GM21619 (cell line): ENCODE data around the gene ZNF573.
"Not testable (repeated sequence)": the region's sequence is repeated elsewhere in the genome, so short reads cannot be mapped to it uniquely, and the experiment has no call there.

Source experiments
- ATAC-seq: cut with Tn5 transposase; IDR thresholded peaks from one replicate; pipeline ENCODE4 v1.9.1; 2021; ENCODE audit not compliant: unreplicated experiment

ZNF573 gene

GRCh38 chr19:37779127-37780005 lies at the start of gene ZNF573:
ZNF573 (minus strand) TSS chr19:37779586; CDS start chr19:37773729, 5,857 bp downstream.
- ATAC-seq, result peak; percentile 86

DNA sequence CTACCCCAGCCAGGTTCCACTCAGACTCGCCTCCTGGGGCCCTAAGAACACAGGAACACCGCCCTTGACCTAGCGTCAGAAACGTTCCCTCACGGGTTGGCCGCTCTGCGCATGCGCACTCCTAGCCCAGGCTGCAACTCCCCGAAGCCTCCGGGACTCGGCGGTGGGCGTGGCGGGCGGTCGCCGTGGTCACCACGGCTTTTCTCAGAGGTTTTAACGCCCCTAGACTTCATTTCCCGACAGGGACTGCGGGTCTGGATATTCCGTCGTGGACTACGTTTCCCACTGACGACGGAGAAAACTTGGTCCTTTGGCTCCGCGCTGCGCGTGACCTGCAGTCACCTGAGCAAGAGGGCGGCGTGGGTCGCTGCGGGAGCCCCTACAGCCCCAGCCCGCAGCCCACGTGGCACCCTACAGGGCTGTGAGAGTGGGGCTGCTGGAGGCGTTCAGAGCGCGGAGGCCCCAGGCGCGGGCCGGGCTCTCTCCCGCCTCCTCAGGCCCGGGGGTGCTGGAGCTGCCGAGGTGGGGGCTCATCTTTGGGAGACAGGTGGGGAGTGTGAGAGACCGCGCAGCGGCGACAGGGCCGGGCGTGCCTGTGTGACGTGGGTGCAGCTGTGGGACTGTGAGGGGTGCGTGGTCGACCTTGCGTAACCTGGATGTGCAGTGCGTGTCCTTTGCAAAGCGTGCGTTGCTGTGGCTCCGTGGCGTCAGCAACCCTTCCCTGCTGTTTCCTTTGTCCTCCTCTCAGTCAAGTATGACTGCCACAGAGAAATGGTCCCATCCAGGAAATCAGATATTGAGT lies 38.0 kb upstream of the ZNF573 start:
- no peak for ATAC-seq

- not testable (repeated sequence) for ATAC-seq
Observed at GRCh38 chr19:37815611-37816010, 36.2 kb upstream of the ZNF573 start.

- no peak for ATAC-seq
Observed at GRCh38 chr19:37813340-37813739, 34.0 kb upstream of the ZNF573 start.

DNA sequence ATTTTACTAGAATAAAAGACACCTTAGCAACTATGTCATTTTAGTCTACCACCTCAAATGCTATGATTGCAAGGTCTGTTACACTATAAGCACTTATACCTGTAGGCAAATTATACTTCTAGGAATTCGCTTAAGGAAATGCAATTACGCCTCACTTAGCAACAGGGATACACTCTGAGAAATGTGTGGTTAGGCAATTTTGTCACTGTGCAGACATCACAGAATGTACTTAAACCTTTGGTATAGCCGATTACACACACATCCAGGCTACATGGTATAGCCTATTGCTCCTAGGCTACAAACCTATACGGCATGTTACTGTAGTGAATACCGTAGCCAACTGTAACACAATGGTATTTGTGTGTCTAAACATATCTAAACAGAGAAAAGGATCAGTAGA lies 30.0 kb upstream of the ZNF573 start:
- no peak for ATAC-seq

DNA sequence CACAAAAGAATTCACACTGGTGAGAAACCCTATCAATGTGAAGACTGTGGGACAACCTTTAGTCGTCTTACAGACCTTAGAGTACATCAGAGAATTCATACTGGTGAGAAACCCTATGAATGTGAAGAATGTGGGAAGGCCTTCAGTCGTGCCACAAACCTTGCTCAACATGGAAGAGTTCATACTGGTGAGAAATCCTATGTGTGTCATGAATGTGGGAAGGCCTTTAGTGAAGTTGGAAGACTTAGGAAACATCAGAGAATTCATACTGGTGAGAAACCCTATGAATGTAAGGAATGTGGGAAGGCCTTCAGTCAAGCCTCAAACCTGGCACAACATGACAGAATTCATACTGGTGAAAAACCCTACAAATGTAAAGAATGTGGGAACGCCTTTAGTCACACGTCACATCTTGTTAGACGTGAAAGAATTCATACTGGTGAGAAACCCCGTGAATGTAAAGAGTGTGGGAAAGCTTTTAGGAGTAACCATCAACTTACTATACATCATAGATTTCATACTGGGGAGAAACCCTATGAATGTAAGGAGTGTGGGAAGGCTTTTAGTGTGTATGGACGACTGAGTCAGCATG lies 24.0 kb upstream of the ZNF573 start:
- no peak for ATAC-seq

DNA sequence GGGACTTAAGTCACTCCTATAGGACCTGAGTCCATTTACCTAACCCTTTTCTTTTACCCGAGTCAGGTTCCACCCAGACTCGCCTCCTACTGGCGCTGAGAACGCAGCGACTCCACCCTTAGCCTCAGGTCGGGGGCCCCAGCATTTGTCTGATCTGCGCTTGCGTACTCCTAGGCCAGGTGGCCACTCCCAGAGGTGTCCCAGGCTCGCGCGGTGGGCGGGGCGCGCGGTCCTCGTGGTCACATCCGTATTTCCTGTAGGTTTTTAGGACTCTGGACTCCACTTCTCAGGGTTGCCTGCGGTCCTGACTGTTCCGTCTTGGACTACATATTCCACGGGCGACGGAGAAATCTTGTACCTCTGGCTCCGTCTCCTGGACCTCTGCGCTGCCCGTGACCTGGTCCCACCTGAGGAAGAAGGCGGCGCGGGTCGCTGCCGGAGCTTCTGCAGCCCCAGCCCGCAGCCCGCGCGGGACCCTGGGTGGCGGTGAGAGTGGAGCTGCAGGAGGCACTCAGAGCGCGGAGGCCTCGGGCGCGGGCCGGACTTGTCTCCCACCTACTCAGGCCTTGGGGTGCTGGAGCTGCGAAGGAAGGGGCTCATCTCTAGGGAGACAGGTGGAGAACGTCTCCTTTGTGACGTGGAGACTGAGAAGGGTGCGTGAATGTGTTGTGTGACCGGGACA lies 11.0 kb upstream of the ZNF573 start:
- no peak for ATAC-seq

DNA sequence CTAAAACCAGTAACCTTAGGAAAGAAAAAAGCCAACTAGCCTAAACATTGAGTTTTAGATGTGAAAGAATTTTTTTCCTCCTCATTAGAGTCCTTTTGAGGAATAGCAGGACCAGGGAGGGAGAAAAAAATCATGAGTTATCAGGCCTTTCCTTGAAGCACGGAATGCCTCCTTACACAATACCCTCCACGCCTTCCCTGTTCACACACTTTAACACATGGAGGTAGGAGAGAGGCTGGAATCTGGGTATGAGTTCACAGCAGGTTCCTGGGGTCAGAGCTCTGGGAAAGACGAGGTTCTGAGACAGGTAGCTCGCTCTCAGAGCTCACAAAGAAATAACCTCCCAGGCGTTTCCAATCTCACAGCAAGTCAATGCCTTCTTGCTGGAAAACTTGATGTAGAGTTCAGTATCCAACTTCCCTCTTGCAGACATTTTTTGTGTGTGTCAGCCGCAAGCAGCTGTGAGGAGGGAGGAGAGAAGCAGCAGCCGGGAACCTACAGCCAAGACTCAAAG lies 716 bp downstream of the ZNF573 start:
- peak; percentile 8 for ATAC-seq

DNA sequence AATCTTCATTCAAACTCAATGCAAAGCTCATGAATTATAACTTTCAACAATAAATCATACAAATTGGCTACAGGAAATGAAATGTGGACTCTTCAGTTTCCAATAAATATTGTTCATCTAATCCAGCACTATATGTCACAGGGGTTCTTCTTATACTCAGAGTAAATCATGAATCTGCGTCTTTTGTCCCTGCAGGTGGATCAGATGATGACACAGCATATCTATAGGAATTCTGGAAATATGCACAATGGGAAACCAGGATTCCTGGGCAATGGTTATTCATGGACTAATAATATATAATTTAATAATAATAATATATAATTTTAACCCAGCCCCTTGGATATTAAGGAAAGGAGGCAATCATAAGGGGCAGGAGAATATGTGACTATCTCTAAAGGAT lies 8.4 kb downstream of the ZNF573 start:
- ATAC-seq, result no peak

DNA sequence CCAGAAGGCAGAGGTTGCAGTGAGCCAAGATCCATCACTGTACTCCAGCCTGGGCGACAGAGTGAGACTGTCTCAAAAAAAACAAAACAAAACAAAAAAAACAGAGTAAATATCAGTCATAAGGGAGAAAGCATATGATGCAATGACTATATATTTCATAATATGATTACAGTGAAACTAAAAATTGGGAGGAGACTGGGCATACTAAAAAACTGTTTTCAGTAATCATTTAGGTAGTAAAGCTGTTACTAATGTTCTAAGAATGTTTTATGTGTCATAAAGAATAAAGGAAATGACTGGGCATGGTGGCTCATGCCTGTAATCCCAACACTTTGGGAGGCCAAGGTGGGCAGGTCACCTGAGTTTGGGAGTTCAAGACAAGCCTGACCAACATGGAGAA lies 15.9 kb downstream of the ZNF573 start:
- ATAC-seq, result no peak

GRCh38 chr19:37757683-37758082 lies 21.7 kb downstream of the ZNF573 start:
- not testable (repeated sequence) for ATAC-seq

- ATAC-seq, result no peak
Observed at GRCh38 chr19:37738371-37738770, 41.0 kb downstream of the ZNF573 start.

GRCh38 chr19:37725181-37725580 lies 54.2 kb downstream of the ZNF573 start:
- ATAC-seq, result no peak

- no peak for ATAC-seq
Observed at GRCh38 chr19:37719927-37720265, 59.5 kb downstream of the ZNF573 start.

DNA sequence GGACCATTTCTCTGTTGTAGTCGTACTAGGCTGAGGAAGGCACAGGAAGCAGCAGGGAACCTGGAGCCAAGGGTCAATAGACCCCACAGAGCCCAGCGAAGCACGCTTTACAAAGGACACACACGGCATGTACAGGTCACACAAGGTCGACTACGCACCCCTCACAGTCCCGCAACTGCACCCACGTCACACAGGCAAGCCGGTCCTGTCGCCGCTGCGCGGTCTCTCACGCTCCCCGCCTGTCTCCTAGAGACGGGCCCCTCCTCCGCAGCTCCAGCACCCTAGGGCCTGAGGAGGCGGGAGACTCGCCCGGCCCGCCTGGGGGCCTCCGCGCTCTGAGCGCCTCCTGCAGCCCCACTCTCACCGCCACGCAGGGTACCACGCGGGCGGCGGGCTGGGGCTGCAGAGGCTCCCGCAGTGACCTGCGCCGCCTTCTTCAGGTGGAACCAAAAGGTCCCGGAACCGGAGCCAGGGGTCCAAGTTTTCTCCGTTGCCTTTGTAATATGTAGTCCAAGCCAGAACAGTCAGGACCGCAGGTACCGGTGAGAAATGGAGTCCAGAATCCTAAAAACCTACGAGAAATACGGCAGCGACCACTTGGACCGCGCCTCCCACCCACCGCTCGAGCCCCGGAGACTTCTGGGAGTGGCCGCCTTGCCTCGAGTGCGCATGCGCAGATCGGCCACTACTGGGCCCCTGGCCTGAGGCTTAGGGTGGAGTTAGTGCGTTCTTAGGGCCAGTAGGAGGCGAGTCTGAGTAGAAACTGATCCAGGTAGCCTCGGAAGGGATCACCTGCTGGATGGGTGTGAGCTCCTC lies 60.1 kb downstream of the ZNF573 start, which contains the start of gene ZNF607:
TSS of gene ZNF607 (minus strand) at position 651 of the 816 bp plus-strand sequence. CDS start 8,143 bp downstream, outside the sequence.
- peak; percentile 90 for ATAC-seq

GRCh38 chr19:37718304-37718703 lies 61.1 kb downstream of the ZNF573 start:
- ATAC-seq, result no peak

- ATAC-seq, result no peak
Observed at GRCh38 chr19:37716140-37716539, 63.2 kb downstream of the ZNF573 start.

GRCh38 chr19:37706052-37706605 lies 73.3 kb downstream of the ZNF573 start:
- ATAC-seq, result no peak

DNA sequence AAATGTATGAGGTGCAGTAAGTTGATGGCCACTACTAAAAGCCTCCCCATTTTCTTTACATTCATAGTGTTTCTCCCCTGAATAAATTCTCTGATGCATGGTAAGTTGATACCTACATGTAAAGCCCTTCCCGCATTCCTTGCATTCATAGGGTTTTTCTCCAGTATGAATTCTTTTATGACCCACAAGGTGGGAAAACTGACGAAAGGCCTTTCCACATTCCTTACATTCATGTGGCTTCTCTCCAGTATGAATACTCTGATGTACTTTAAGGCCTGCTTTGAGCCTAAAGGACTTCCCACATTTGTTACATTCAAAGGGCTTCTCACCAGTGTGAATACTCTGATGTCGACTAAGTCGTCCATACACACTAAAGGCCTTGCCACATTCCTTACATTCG lies 80.3 kb downstream of the ZNF573 start:
- ATAC-seq, result no peak

DNA sequence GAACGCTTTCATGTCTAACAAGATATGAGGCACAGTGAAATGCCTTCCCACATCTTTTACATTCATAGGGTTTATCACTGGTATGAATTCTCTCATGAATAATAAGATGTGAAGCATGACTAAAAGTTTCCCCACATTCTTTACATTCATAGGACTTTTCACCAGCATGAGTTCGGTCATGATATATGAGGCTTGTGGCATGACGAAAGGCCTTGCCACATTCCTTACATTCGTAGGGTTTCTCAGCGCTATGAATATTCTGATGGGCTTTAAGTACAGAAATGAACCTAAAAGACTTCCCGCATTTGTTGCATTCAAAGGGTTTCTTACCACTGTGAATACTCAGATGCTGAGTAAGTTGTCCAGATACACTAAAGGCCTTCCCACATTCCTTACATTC lies 81.2 kb downstream of the ZNF573 start:
- ATAC-seq, result no peak
